Karpas-422 (cell line): ENCODE data around the gene KCNAB1. TPM values are rescaled to one million over a fixed set of nuclear protein-coding genes. Genes with fewer than 3 reads are reported as not detected.

ENCODE experiments used
- DNase-seq: peaks from one replicate; pipeline ENCODE4 v3.0.0-alpha.2; 2015
- H2AFZ ChIP-seq: fragments of 200-600 bp; sonication (generic); 2 replicates; pipeline ENCODE4 v1.6.1; 2014; ENCODE audit warnings: antibody characterized with exemption, low read length, mixed read lengths
- H3K27ac ChIP-seq: fragments of 200-600 bp; sonication (generic); 2 replicates; pipeline ENCODE4 v1.5.1; 2014; ENCODE audit warnings: mild to moderate bottlenecking, low read length, moderate library complexity
- H3K27me3 ChIP-seq: fragments of 200-600 bp; sonication (generic); 2 replicates; pipeline ENCODE4 v1.6.1; 2014; ENCODE audit warnings: low read length, mixed read lengths
- H3K36me3 ChIP-seq: fragments of 200-600 bp; sonication (generic); 2 replicates; pipeline ENCODE4 v1.6.1; 2014; ENCODE audit warnings: low read length, mixed read lengths; ENCODE audit not compliant: insufficient read depth
- H3K4me1 ChIP-seq: fragments of 200-600 bp; sonication (generic); 2 replicates; pipeline ENCODE4 v1.6.1; 2014; ENCODE audit warnings: mild to moderate bottlenecking, low read length, mixed read lengths
- H3K4me2 ChIP-seq: fragments of 200-600 bp; sonication (generic); 2 replicates; pipeline ENCODE4 v1.6.1; 2014; ENCODE audit warnings: low read length, low read depth, mild to moderate bottlenecking; ENCODE audit not compliant: poor library complexity, severe bottlenecking
- H3K4me3 ChIP-seq: fragments of 200-600 bp; sonication (generic); 2 replicates; pipeline ENCODE4 v1.5.1; 2014; ENCODE audit warnings: mild to moderate bottlenecking, antibody characterized with exemption, low read length, mixed read lengths
- H3K79me2 ChIP-seq: fragments of 200-600 bp; sonication (generic); 2 replicates; pipeline ENCODE4 v1.6.1; 2014; ENCODE audit warnings: mild to moderate bottlenecking, low read length, mixed read lengths
- H3K9ac ChIP-seq: fragments of 200-600 bp; sonication (generic); 2 replicates; pipeline ENCODE4 v1.6.0; 2014; ENCODE audit warnings: low read length
- H3K9me2 ChIP-seq: fragments of 200-600 bp; sonication (generic), shearing (Covaris generic); replicated peaks from 2 replicates; pipeline ENCODE4 v1.6.0; 2014; ENCODE audit warnings: mild to moderate bottlenecking, low read length, moderate library complexity; ENCODE audit not compliant: insufficient read depth
- H3K9me3 ChIP-seq: fragments of 300-700, 200-600 bp; sonication (generic); 2 replicates; pipeline ENCODE4 v1.6.1; 2014; ENCODE audit warnings: low read length, mixed read lengths
- H4K20me1 ChIP-seq: fragments of 200-600 bp; sonication (generic); 2 replicates; pipeline ENCODE4 v1.6.1; 2014; ENCODE audit warnings: mild to moderate bottlenecking, antibody characterized with exemption, low read length, low read depth; ENCODE audit not compliant: insufficient read depth
- total RNA-seq: library from RNA; depleted of rRNA; stranded (reverse); fragments of >200 nt; shearing (Covaris generic); gene quantifications from 2 replicates; pipeline ENCODE4 v1.2.3, GENCODE V29; 2014; ENCODE audit warnings: low replicate concordance

Gene KCNAB1
- total RNA-seq, 1 experiment from 2014 or later, result not detected

GRCh38 chr3:156469456-156469855, 349.1 kb downstream of the KCNAB1 start:
- no peaks in the 10 kb centered on the region for H3K27me3 ChIP-seq
- H3K9me2 ChIP-seq, result no peaks in the 10 kb centered on the region
- H3K4me3 ChIP-seq, result no peak overlapping the region
- H3K9ac ChIP-seq, result no peak overlapping the region
- no peaks in the 10 kb centered on the region for H3K4me1 ChIP-seq
- no peaks in the 10 kb centered on the region for H3K36me3 ChIP-seq
- H3K79me2 ChIP-seq, result no peaks in the 10 kb centered on the region
- no peak overlapping the region for H3K4me2 ChIP-seq
- DNase-seq, result no peak
- H3K27ac ChIP-seq, result no peak overlapping the region
- H4K20me1 ChIP-seq, result no peaks in the 10 kb centered on the region
- H2AFZ ChIP-seq, result no peak overlapping the region
- H3K9me3 ChIP-seq, result no peaks in the 10 kb centered on the region

- no peaks in the 10 kb centered on the region for H3K9me3 ChIP-seq
- no peak overlapping the region for H3K27ac ChIP-seq
- no peak for DNase-seq
- no peaks in the 10 kb centered on the region for H3K27me3 ChIP-seq
- no peaks in the 10 kb centered on the region for H4K20me1 ChIP-seq
- no peaks in the 10 kb centered on the region for H3K79me2 ChIP-seq
- H3K4me1 ChIP-seq, result no peaks in the 10 kb centered on the region
- no peak overlapping the region for H3K4me2 ChIP-seq
- no peaks in the 10 kb centered on the region for H3K36me3 ChIP-seq
- no peak overlapping the region for H3K4me3 ChIP-seq
- H2AFZ ChIP-seq, result no peak overlapping the region
- no peak overlapping the region for H3K9ac ChIP-seq
- no peaks in the 10 kb centered on the region for H3K9me2 ChIP-seq
These were observed 351.1 kb downstream of the KCNAB1 start for GRCh38 chr3:156471431-156471830.

- no peaks in the 10 kb centered on the region for H4K20me1 ChIP-seq
- H3K27ac ChIP-seq, result no peak overlapping the region
- H2AFZ ChIP-seq, result no peak overlapping the region
- DNase-seq, result no peak
- H3K9me2 ChIP-seq, result no peaks in the 10 kb centered on the region
- no peaks in the 10 kb centered on the region for H3K4me1 ChIP-seq
- no peak overlapping the region for H3K4me2 ChIP-seq
- no peaks in the 10 kb centered on the region for H3K79me2 ChIP-seq
- no peaks in the 10 kb centered on the region for H3K27me3 ChIP-seq
- no peak overlapping the region for H3K4me3 ChIP-seq
- no peak overlapping the region for H3K9ac ChIP-seq
- H3K36me3 ChIP-seq, result no peaks in the 10 kb centered on the region
- H3K9me3 ChIP-seq, result no peaks in the 10 kb centered on the region
These were observed 351.8 kb downstream of the KCNAB1 start for GRCh38 chr3:156472150-156472549.

GRCh38 chr3:156472684-156473083, 352.3 kb downstream of the KCNAB1 start:
- Histone ChIP-seq H3K27me3 (no peaks in the 10 kb centered on the region), H3K4me2 (no peak overlapping the region), H3K4me3 (no peak overlapping the region), H3K9ac (no peak overlapping the region), H3K36me3 (no peaks in the 10 kb centered on the region), H3K9me3 (no peaks in the 10 kb centered on the region), H2AFZ (no peak overlapping the region), H3K4me1 (no peaks in the 10 kb centered on the region), H4K20me1 (no peaks in the 10 kb centered on the region), H3K79me2 (no peaks in the 10 kb centered on the region), H3K27ac (no peak overlapping the region), H3K9me2 (no peaks in the 10 kb centered on the region)
- DNase-seq, result no peak

GRCh38 chr3:156473341-156473740, 353.0 kb downstream of the KCNAB1 start:
- H3K9me3 ChIP-seq, result no peaks in the 10 kb centered on the region
- no peak overlapping the region for H3K9ac ChIP-seq
- H3K4me1 ChIP-seq, result no peaks in the 10 kb centered on the region
- no peaks in the 10 kb centered on the region for H3K79me2 ChIP-seq
- no peaks in the 10 kb centered on the region for H3K27me3 ChIP-seq
- no peak for DNase-seq
- no peak overlapping the region for H2AFZ ChIP-seq
- H3K9me2 ChIP-seq, result no peaks in the 10 kb centered on the region
- no peak overlapping the region for H3K4me3 ChIP-seq
- no peaks in the 10 kb centered on the region for H4K20me1 ChIP-seq
- H3K27ac ChIP-seq, result no peak overlapping the region
- H3K4me2 ChIP-seq, result no peak overlapping the region
- H3K36me3 ChIP-seq, result no peaks in the 10 kb centered on the region

- no peak overlapping the region for H3K27ac ChIP-seq
- no peaks in the 10 kb centered on the region for H3K27me3 ChIP-seq
- H3K9me3 ChIP-seq, result no peaks in the 10 kb centered on the region
- no peaks in the 10 kb centered on the region for H4K20me1 ChIP-seq
- H2AFZ ChIP-seq, result no peak overlapping the region
- no peaks in the 10 kb centered on the region for H3K4me1 ChIP-seq
- no peaks in the 10 kb centered on the region for H3K9me2 ChIP-seq
- no peak overlapping the region for H3K4me3 ChIP-seq
- no peaks in the 10 kb centered on the region for H3K36me3 ChIP-seq
- no peak overlapping the region for H3K9ac ChIP-seq
- DNase-seq, result peak; percentile 52
- H3K4me2 ChIP-seq, result no peak overlapping the region
- no peaks in the 10 kb centered on the region for H3K79me2 ChIP-seq
These were observed 354.4 kb downstream of the KCNAB1 start for GRCh38 chr3:156474560-156475389.

GRCh38 chr3:156477323-156477722, 356.9 kb downstream of the KCNAB1 start:
- no peaks in the 10 kb centered on the region for H4K20me1 ChIP-seq
- no peak overlapping the region for H3K27ac ChIP-seq
- H2AFZ ChIP-seq, result no peak overlapping the region
- no peaks in the 10 kb centered on the region for H3K27me3 ChIP-seq
- H3K36me3 ChIP-seq, result no peaks in the 10 kb centered on the region
- H3K79me2 ChIP-seq, result no peaks in the 10 kb centered on the region
- H3K9me2 ChIP-seq, result no peaks in the 10 kb centered on the region
- H3K9me3 ChIP-seq, result no peaks in the 10 kb centered on the region
- H3K4me1 ChIP-seq, result no peaks in the 10 kb centered on the region
- H3K9ac ChIP-seq, result no peak overlapping the region
- no peak overlapping the region for H3K4me3 ChIP-seq
- DNase-seq, result no peak
- no peak overlapping the region for H3K4me2 ChIP-seq

- Histone ChIP-seq H3K79me2 (no peaks in the 10 kb centered on the region), H3K4me2 (no peak overlapping the region), H3K4me3 (no peak overlapping the region), H4K20me1 (no peaks in the 10 kb centered on the region), H2AFZ (no peak overlapping the region), H3K9me3 (no peaks in the 10 kb centered on the region), H3K36me3 (no peaks in the 10 kb centered on the region), H3K27ac (no peak overlapping the region), H3K4me1 (peaks cover 6% of the 10 kb centered on the region), H3K9me2 (no peaks in the 10 kb centered on the region), H3K9ac (no peak overlapping the region), H3K27me3 (no peaks in the 10 kb centered on the region)
- DNase-seq, result no peak
These were observed 358.5 kb downstream of the KCNAB1 start for GRCh38 chr3:156478891-156479290.
